Measurements from ENCODE around the gene USP43. TPM values are rescaled to one million over a fixed set of nuclear protein-coding genes. Genes with fewer than 3 reads are reported as not detected.

The USP43 gene
- total RNA-seq, 5 donors from 2014 or later (not counting 1 experiment from before 2014, with no cell fraction given): 0.16 to 0.35 (median 0.23) TPM

GRCh38 chr17:9611557-9611956 is 33.8 kb upstream of the USP43 start:
- H3K4me3 ChIP-seq (ENCODE audit: control insufficient read depth in 1 of 2, extremely low read depth in 1 of 2, low read length in 1 of 2): no peak overlapping the region
- no peaks in the 10 kb centered on the region for H3K27me3 ChIP-seq (replicated peaks in 1 of 2; ENCODE audit: control insufficient read depth in 2 of 2, extremely low read depth in 1 of 2, insufficient read depth in 2 of 2, low read length in 1 of 2)
- H3K4me1 Mint-ChIP-seq: no peaks in the 10 kb centered on the region
- ChIA-PET CTCF (no interaction called here), POLR2A (no interaction called here)
- WGBS (ENCODE audit: insufficient coverage): no CpG with 5 or more reads among the region's 2 CpGs
- H3K27ac ChIP-seq (ENCODE audit: low read length): no peak overlapping the region
- H3K9me3 ChIP-seq: no peaks in the 10 kb centered on the region
- H3K27ac Mint-ChIP-seq: no peak overlapping the region
- no peaks in the 10 kb centered on the region for H3K9me3 Mint-ChIP-seq
- H3K36me3 ChIP-seq (ENCODE audit: control insufficient read depth in 2 of 2, extremely low read depth in 1 of 2, insufficient read depth in 1 of 2, low read length in 1 of 2): no peaks in the 10 kb centered on the region
- peaks cover 9% of the 10 kb centered on the region in 2 donors for H3K27me3 Mint-ChIP-seq
- ATAC-seq (replicated peaks in 1 of 4) (no peak), DNase-seq (no peak)
- H3K36me3 Mint-ChIP-seq: no peaks in the 10 kb centered on the region
- no peaks in the 10 kb centered on the region for H3K4me1 ChIP-seq (ENCODE audit: control insufficient read depth in 1 of 2, extremely low read depth in 1 of 2, insufficient read depth in 2 of 2, low read length in 2 of 2)
- no peak overlapping the region for H3K4me3 Mint-ChIP-seq

GRCh38 chr17:9612006-9612405 is 33.3 kb upstream of the USP43 start:
- no peak overlapping the region for H3K27ac Mint-ChIP-seq
- no peak for ATAC-seq (replicated peaks in 1 of 4)
- 79% methylated on average over 9 of the region's 9 CpGs for WGBS (ENCODE audit: insufficient coverage)

GRCh38 chr17:9615486-9615885 is 29.8 kb upstream of the USP43 start:
- Histone ChIP-seq H3K27ac (ENCODE audit: low read length) (no peak overlapping the region), H3K27me3 (replicated peaks in 1 of 2; ENCODE audit: control insufficient read depth in 2 of 2, extremely low read depth in 1 of 2, insufficient read depth in 2 of 2, low read length in 1 of 2) (no peaks in the 10 kb centered on the region), H3K4me1 (ENCODE audit: control insufficient read depth in 1 of 2, extremely low read depth in 1 of 2, insufficient read depth in 2 of 2, low read length in 2 of 2) (no peaks in the 10 kb centered on the region), H3K36me3 (ENCODE audit: control insufficient read depth in 2 of 2, extremely low read depth in 1 of 2, insufficient read depth in 1 of 2, low read length in 1 of 2) (no peaks in the 10 kb centered on the region), H3K9me3 (no peaks in the 10 kb centered on the region), H3K4me3 (ENCODE audit: control insufficient read depth in 1 of 2, extremely low read depth in 1 of 2, low read length in 1 of 2) (no peak overlapping the region)
- H3K4me1 Mint-ChIP-seq: no peaks in the 10 kb centered on the region
- H3K9me3 Mint-ChIP-seq: no peaks in the 10 kb centered on the region
- ChIA-PET CTCF (interaction anchor here in 1 of 2 donors (0.6 kb wide), 1 partner anchor 17 kb away, joined by 4 read pairs; no protein-coding TSS in a partner anchor), POLR2A (no interaction called here)
- no peaks in the 10 kb centered on the region for H3K36me3 Mint-ChIP-seq
- DNase-seq (no peak), ATAC-seq (replicated peaks in 1 of 4) (no peak)
- no peak overlapping the region for H3K4me3 Mint-ChIP-seq
- no peak overlapping the region for H3K27ac Mint-ChIP-seq
- peaks cover 5 to 9% of the 10 kb centered on the region in 2 donors for H3K27me3 Mint-ChIP-seq
- no CpG with 5 or more reads among the region's 2 CpGs for WGBS (ENCODE audit: insufficient coverage)

More at GRCh38 chr17:9612006-9612405, 33.3 kb upstream of the USP43 start:
- H3K9me3 ChIP-seq: no peaks in the 10 kb centered on the region
- H3K4me1 Mint-ChIP-seq: no peaks in the 10 kb centered on the region
- no peaks in the 10 kb centered on the region for H3K36me3 ChIP-seq (ENCODE audit: control insufficient read depth in 2 of 2, extremely low read depth in 1 of 2, insufficient read depth in 1 of 2, low read length in 1 of 2)
- ChIA-PET POLR2A (no interaction called here), CTCF (no interaction called here)
- no peaks in the 10 kb centered on the region for H3K36me3 Mint-ChIP-seq
- no peak overlapping the region for H3K27ac ChIP-seq (ENCODE audit: low read length)
- H3K4me1 ChIP-seq (ENCODE audit: control insufficient read depth in 1 of 2, extremely low read depth in 1 of 2, insufficient read depth in 2 of 2, low read length in 2 of 2): no peaks in the 10 kb centered on the region
- no peak overlapping the region for H3K4me3 ChIP-seq (ENCODE audit: control insufficient read depth in 1 of 2, extremely low read depth in 1 of 2, low read length in 1 of 2)
- H3K9me3 Mint-ChIP-seq: no peaks in the 10 kb centered on the region
- no peak overlapping the region for H3K4me3 Mint-ChIP-seq
- peaks cover 9% of the 10 kb centered on the region in 2 donors for H3K27me3 Mint-ChIP-seq
- no peak for DNase-seq
- H3K27me3 ChIP-seq (replicated peaks in 1 of 2; ENCODE audit: control insufficient read depth in 2 of 2, extremely low read depth in 1 of 2, insufficient read depth in 2 of 2, low read length in 1 of 2): no peaks in the 10 kb centered on the region

GRCh38 chr17:9622961-9623360 is 22.4 kb upstream of the USP43 start:
- POLR2A ChIA-PET: no interaction called here
- no peak for ATAC-seq (replicated peaks in 1 of 4)
- no peak for DNase-seq

GRCh38 chr17:9628509-9628908 is 16.8 kb upstream of the USP43 start:
- Mint-ChIP-seq H3K4me1 (no peaks in the 10 kb centered on the region), H3K4me3 (no peak overlapping the region), H3K9me3 (peaks cover 4 to 22% (median 14%) of the 10 kb centered on the region in 3 donors), H3K27ac (no peak overlapping the region), H3K27me3 (peaks cover 17 to 22% of the 10 kb centered on the region in 2 donors), H3K36me3 (no peaks in the 10 kb centered on the region)
- H3K36me3 ChIP-seq (ENCODE audit: control insufficient read depth in 2 of 2, extremely low read depth in 1 of 2, insufficient read depth in 1 of 2, low read length in 1 of 2): no peaks in the 10 kb centered on the region
- DNase-seq (no peak), ATAC-seq (replicated peaks in 1 of 4) (no peak)
- H3K27me3 ChIP-seq (replicated peaks in 1 of 2; ENCODE audit: control insufficient read depth in 2 of 2, extremely low read depth in 1 of 2, insufficient read depth in 2 of 2, low read length in 1 of 2): peaks cover 0 to 23% of the 10 kb centered on the region in 2 experiments
- no peak overlapping the region for H3K4me3 ChIP-seq (ENCODE audit: control insufficient read depth in 1 of 2, extremely low read depth in 1 of 2, low read length in 1 of 2)
- ChIA-PET POLR2A (no interaction called here), CTCF (no interaction called here)
- no peak overlapping the region for H3K27ac ChIP-seq (ENCODE audit: low read length)
- 79% methylated on average over 5 of the region's 10 CpGs for WGBS (ENCODE audit: insufficient coverage)
- H3K4me1 ChIP-seq (ENCODE audit: control insufficient read depth in 1 of 2, extremely low read depth in 1 of 2, insufficient read depth in 2 of 2, low read length in 2 of 2): no peaks in the 10 kb centered on the region
- peaks cover 4% of the 10 kb centered on the region for H3K9me3 ChIP-seq

More at GRCh38 chr17:9622961-9623360, 22.4 kb upstream of the USP43 start:
- H3K9me3 Mint-ChIP-seq: peaks cover 11 to 39% (median 17%) of the 10 kb centered on the region in 3 donors
- Histone ChIP-seq H3K4me3 (ENCODE audit: control insufficient read depth in 1 of 2, extremely low read depth in 1 of 2, low read length in 1 of 2) (no peak overlapping the region), H3K9me3 (peaks cover 5% of the 10 kb centered on the region), H3K36me3 (ENCODE audit: control insufficient read depth in 2 of 2, extremely low read depth in 1 of 2, insufficient read depth in 1 of 2, low read length in 1 of 2) (no peaks in the 10 kb centered on the region), H3K27me3 (replicated peaks in 1 of 2; ENCODE audit: control insufficient read depth in 2 of 2, extremely low read depth in 1 of 2, insufficient read depth in 2 of 2, low read length in 1 of 2) (peaks cover 0 to 3% of the 10 kb centered on the region in 2 experiments), H3K4me1 (ENCODE audit: control insufficient read depth in 1 of 2, extremely low read depth in 1 of 2, insufficient read depth in 2 of 2, low read length in 2 of 2) (no peaks in the 10 kb centered on the region), H3K27ac (ENCODE audit: low read length) (no peak overlapping the region)
- H3K27me3 Mint-ChIP-seq: peaks cover 0 to 1% of the 10 kb centered on the region in 2 donors
- no peaks in the 10 kb centered on the region for H3K36me3 Mint-ChIP-seq
- no peak overlapping the region for H3K27ac Mint-ChIP-seq
- CTCF ChIA-PET: no interaction called here
- H3K4me3 Mint-ChIP-seq: no peak overlapping the region
- H3K4me1 Mint-ChIP-seq: no peaks in the 10 kb centered on the region

- no peaks in the 10 kb centered on the region for H3K4me1 Mint-ChIP-seq
- H3K9me3 Mint-ChIP-seq: no peaks in the 10 kb centered on the region
- no peak for ATAC-seq (replicated peaks in 1 of 4)
- H3K36me3 Mint-ChIP-seq: no peaks in the 10 kb centered on the region
- WGBS (ENCODE audit: insufficient coverage): 94% methylated on average over 8 of the region's 11 CpGs
- ChIA-PET CTCF (no interaction called here), POLR2A (no interaction called here)
- no peaks in the 10 kb centered on the region for H3K4me1 ChIP-seq (ENCODE audit: control insufficient read depth in 1 of 2, extremely low read depth in 1 of 2, insufficient read depth in 2 of 2, low read length in 2 of 2)
- H3K36me3 ChIP-seq (ENCODE audit: control insufficient read depth in 2 of 2, extremely low read depth in 1 of 2, insufficient read depth in 1 of 2, low read length in 1 of 2): no peaks in the 10 kb centered on the region
- H3K27me3 Mint-ChIP-seq: peaks cover 27 to 36% of the 10 kb centered on the region in 2 donors
- H3K9me3 ChIP-seq: no peaks in the 10 kb centered on the region
- H3K27ac Mint-ChIP-seq: no peak overlapping the region
- H3K27me3 ChIP-seq (replicated peaks in 1 of 2; ENCODE audit: control insufficient read depth in 2 of 2, extremely low read depth in 1 of 2, insufficient read depth in 2 of 2, low read length in 1 of 2): peaks cover 4 to 27% of the 10 kb centered on the region in 2 experiments
- no peak for DNase-seq
- H3K4me3 Mint-ChIP-seq: no peak overlapping the region
- no peak overlapping the region for H3K4me3 ChIP-seq (ENCODE audit: control insufficient read depth in 1 of 2, extremely low read depth in 1 of 2, low read length in 1 of 2)
- no peak overlapping the region for H3K27ac ChIP-seq (ENCODE audit: low read length)
These were observed 12.6 kb upstream of the USP43 start for GRCh38 chr17:9632741-9633140.

GRCh38 chr17:9635340-9635739 is 10.0 kb upstream of the USP43 start:
- H3K27me3 Mint-ChIP-seq: peaks cover 16 to 30% of the 10 kb centered on the region in 2 donors
- H3K27ac ChIP-seq (ENCODE audit: low read length): no peak overlapping the region
- H3K36me3 Mint-ChIP-seq: no peaks in the 10 kb centered on the region
- H3K4me3 ChIP-seq (ENCODE audit: control insufficient read depth in 1 of 2, extremely low read depth in 1 of 2, low read length in 1 of 2): no peak overlapping the region
- H3K27ac Mint-ChIP-seq: no peak overlapping the region
- 94% methylated on average over 4 of the region's 6 CpGs for WGBS (ENCODE audit: insufficient coverage)
- H3K9me3 ChIP-seq: no peaks in the 10 kb centered on the region
- DNase-seq: no peak
- H3K4me3 Mint-ChIP-seq: no peak overlapping the region
- peaks cover 4 to 17% of the 10 kb centered on the region in 2 experiments for H3K27me3 ChIP-seq (replicated peaks in 1 of 2; ENCODE audit: control insufficient read depth in 2 of 2, extremely low read depth in 1 of 2, insufficient read depth in 2 of 2, low read length in 1 of 2)
- ChIA-PET POLR2A (no interaction called here), CTCF (no interaction called here)
- no peak for ATAC-seq (replicated peaks in 1 of 4)
- H3K4me1 ChIP-seq (ENCODE audit: control insufficient read depth in 1 of 2, extremely low read depth in 1 of 2, insufficient read depth in 2 of 2, low read length in 2 of 2): no peaks in the 10 kb centered on the region
- no peaks in the 10 kb centered on the region for H3K36me3 ChIP-seq (ENCODE audit: control insufficient read depth in 2 of 2, extremely low read depth in 1 of 2, insufficient read depth in 1 of 2, low read length in 1 of 2)
- H3K4me1 Mint-ChIP-seq: no peaks in the 10 kb centered on the region
- H3K9me3 Mint-ChIP-seq: no peaks in the 10 kb centered on the region

Measured in T-cell (primary cell).